HG03060 (cell line): ENCODE results near the gene NAP1L5.

Experiments used
- ATAC-seq: cut with Tn5 transposase; IDR thresholded peaks from one replicate; pipeline ENCODE4 v1.9.1; 2021; ENCODE audit warnings: low read depth, moderate number of reproducible peaks; ENCODE audit not compliant: unreplicated experiment

The NAP1L5 gene

GRCh38 chr4:88672987-88673386 lies 24.6 kb downstream of the NAP1L5 start:
- no peak for ATAC-seq

GRCh38 chr4:88661739-88662138 lies 35.9 kb downstream of the NAP1L5 start:
- no peak for ATAC-seq

GRCh38 chr4:88660446-88661294 lies 37.0 kb downstream of the NAP1L5 start:
- no peak for ATAC-seq

- no peak for ATAC-seq
Measured at GRCh38 chr4:88659890-88660208, 37.8 kb downstream of the NAP1L5 start.

GRCh38 chr4:88659055-88659889 lies 38.4 kb downstream of the NAP1L5 start:
- ATAC-seq = peak; percentile 78

GRCh38 chr4:88655226-88655625 lies 42.4 kb downstream of the NAP1L5 start:
- ATAC-seq = no peak

- no peak for ATAC-seq
Measured at GRCh38 chr4:88653371-88653946, 44.2 kb downstream of the NAP1L5 start.

GRCh38 chr4:88649716-88650115 lies 47.9 kb downstream of the NAP1L5 start:
- no peak for ATAC-seq

GRCh38 chr4:88646528-88647280 lies 50.9 kb downstream of the NAP1L5 start:
- no peak for ATAC-seq

- ATAC-seq = no peak
Measured at GRCh38 chr4:88645994-88646393, 51.6 kb downstream of the NAP1L5 start.
